Lower leg skin (tissue), 3 donors: ENCODE results near the gene C3orf85.

Source experiments
- CTCF ChIP-seq, 3 donors: fragments of 450-650 bp; IDR thresholded peaks; one replicate each; pipeline ENCODE4 v1.5.1; 2016; ENCODE audit warnings: antibody characterized with exemption in 3 of 3, mild to moderate bottlenecking in 3 of 3, moderate library complexity in 2 of 3
- POLR2A ChIP-seq, 2 donors: fragments of 450-650 bp; IDR thresholded peaks; one replicate each; pipeline ENCODE4 v1.6.1; 2016 to 2017; ENCODE audit warnings: antibody characterized with exemption in 2 of 2, mild to moderate bottlenecking in 1 of 2, moderate library complexity in 1 of 2

DNA sequence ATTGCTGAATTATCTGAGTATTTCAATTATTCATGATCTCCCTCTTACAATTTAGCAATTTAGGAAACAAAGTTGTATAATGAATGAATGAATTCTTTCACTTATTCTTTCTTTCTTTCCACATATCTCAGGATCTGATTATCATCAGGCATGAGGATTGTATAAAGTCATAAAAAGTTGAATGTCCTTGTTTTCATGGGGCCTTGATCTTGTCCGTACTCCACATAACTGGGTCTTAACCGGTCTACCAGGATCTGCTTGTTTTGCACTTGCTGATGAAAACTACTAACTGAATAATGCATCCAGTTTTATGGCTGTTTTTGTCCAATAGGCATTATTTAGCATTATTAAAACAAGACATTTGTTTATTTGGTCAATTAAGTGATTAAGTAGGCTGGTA lies 12.6 kb downstream of the C3orf85 start:
- TF ChIP-seq CTCF (IDR thresholded peaks at IDR 0.05): no peak
- TF ChIP-seq POLR2A (IDR thresholded peaks at IDR 0.05): no peak
